Tibial nerve (tissue), 4 donors: ENCODE results near the gene LARP4B. TPM values are rescaled to one million over a fixed set of nuclear protein-coding genes. Genes with fewer than 3 reads are reported as not detected.

Experiments
- DNase-seq, 2 donors: peaks; one replicate each; pipeline ENCODE4 v3.0.0-alpha.2; 2019; ENCODE audit warnings: low spot score in 2 of 2
- H3K27ac ChIP-seq, 4 donors: fragments of 200-600 bp; sonication (generic) in 3 of 4; one replicate each; pipeline ENCODE4 v1.5.1; 2017 to 2019; ENCODE audit warnings: mild to moderate bottlenecking in 1 of 4
- H3K27me3 ChIP-seq, 2 donors: fragments of 200-600 bp; sonication (generic) in 1 of 2; one replicate each; pipeline versions ENCODE4 v1.5.1 to v1.6.0; 2017 to 2019
- H3K36me3 ChIP-seq, 3 donors: fragments of 200-600 bp; sonication (generic); one replicate each; pipeline ENCODE4 v1.5.1; 2018 to 2019
- H3K4me1 ChIP-seq, 4 donors: fragments of 200-600 bp; sonication (generic) in 3 of 4; one replicate each; pipeline ENCODE4 v1.5.1; 2017 to 2019
- H3K4me3 ChIP-seq, 4 donors: fragments of 200-600 bp; sonication (generic) in 3 of 4; one replicate each; pipeline ENCODE4 v1.5.1; 2017 to 2019; ENCODE audit warnings: mild to moderate bottlenecking in 1 of 4, moderate library complexity in 1 of 4
- H3K9me3 ChIP-seq, 4 donors: fragments of 200-600 bp; sonication (generic) in 3 of 4; one replicate each; pipeline ENCODE4 v1.5.1; 2017 to 2019
- EP300 ChIP-seq, 2 donors: sonication (generic); formaldehyde crosslinking; IDR thresholded peaks; one replicate each; pipeline ENCODE4 v1.6.1; 2017; ENCODE audit warnings: antibody characterized with exemption in 2 of 2, mild to moderate bottlenecking in 1 of 2
- POLR2A ChIP-seq, 2 donors: fragments of 450-650 bp; IDR thresholded peaks; one replicate each; pipeline ENCODE4 v1.6.1; 2017; ENCODE audit warnings: antibody characterized with exemption in 2 of 2, mild to moderate bottlenecking in 2 of 2, moderate library complexity in 2 of 2
- WGBS, 2 donors: methylation state at CpG; one replicate each; pipeline ENCODE4 v1.1.5; 2018; 5-methylcytosine and 5-hydroxymethylcytosine counted together
- total RNA-seq, 4 donors: library from RNA; depleted of rRNA; stranded (reverse); fragments of >200 nt; gene quantifications; one replicate each; pipeline ENCODE4 v1.1.0, GENCODE V29; 2016
- TF ChIP-seq, protein P1 (sequence below), 5 experiments: fragments of 200-600 bp in 3 of 5; fragments of 450-650 bp in 2 of 5; sonication (generic) in 3 of 5; IDR thresholded peaks; one replicate each; pipeline ENCODE4 v1.5.1; 2016 to 2019; ENCODE audit warnings: antibody characterized with exemption in 5 of 5, mild to moderate bottlenecking in 3 of 5, moderate library complexity in 2 of 5

The LARP4B gene
- total RNA-seq, 4 donors from 2014 or later: 50.2 to 64.7 (median 58.6) TPM

DNA sequence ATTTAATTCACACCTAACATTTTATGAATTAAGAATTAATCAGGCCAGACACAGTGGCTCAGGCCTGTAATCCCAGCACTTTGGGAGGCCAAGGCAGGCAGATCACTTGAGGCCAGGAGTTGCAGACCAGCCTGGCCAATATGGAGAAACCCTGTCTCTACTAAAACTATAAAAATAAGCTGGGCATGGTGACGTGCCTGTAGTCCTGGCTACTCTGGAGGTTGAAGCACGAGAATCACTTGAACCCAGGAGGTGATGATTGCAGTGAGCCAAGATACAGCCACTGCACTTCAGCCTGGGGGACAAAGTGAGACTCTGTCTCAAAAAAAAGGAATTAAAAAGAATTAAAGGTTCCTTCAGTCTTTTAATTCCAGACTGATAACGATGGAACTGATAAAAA lies 11.1 kb downstream of the LARP4B start:
- Histone ChIP-seq H3K27ac (no peak overlapping the region), H3K4me3 (no peak overlapping the region), H3K36me3 (no peaks in the 10 kb centered on the region), H3K27me3 (no peaks in the 10 kb centered on the region), H3K4me1 (peaks cover 0 to 51% (median 12%) of the 10 kb centered on the region in 4 donors), H3K9me3 (no peaks in the 10 kb centered on the region)
- DNase-seq: no peak
- TF ChIP-seq EP300 (IDR thresholded peaks at IDR 0.05): no peak
- TF ChIP-seq, protein P1, sequence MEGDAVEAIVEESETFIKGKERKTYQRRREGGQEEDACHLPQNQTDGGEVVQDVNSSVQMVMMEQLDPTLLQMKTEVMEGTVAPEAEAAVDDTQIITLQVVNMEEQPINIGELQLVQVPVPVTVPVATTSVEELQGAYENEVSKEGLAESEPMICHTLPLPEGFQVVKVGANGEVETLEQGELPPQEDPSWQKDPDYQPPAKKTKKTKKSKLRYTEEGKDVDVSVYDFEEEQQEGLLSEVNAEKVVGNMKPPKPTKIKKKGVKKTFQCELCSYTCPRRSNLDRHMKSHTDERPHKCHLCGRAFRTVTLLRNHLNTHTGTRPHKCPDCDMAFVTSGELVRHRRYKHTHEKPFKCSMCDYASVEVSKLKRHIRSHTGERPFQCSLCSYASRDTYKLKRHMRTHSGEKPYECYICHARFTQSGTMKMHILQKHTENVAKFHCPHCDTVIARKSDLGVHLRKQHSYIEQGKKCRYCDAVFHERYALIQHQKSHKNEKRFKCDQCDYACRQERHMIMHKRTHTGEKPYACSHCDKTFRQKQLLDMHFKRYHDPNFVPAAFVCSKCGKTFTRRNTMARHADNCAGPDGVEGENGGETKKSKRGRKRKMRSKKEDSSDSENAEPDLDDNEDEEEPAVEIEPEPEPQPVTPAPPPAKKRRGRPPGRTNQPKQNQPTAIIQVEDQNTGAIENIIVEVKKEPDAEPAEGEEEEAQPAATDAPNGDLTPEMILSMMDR (IDR thresholded peaks at IDR 0.05): no peak
- TF ChIP-seq POLR2A (IDR thresholded peaks at IDR 0.05): no peak
- WGBS, 2 donors: 73 to 85% methylated on average over 3 of the region's 3 CpGs

DNA sequence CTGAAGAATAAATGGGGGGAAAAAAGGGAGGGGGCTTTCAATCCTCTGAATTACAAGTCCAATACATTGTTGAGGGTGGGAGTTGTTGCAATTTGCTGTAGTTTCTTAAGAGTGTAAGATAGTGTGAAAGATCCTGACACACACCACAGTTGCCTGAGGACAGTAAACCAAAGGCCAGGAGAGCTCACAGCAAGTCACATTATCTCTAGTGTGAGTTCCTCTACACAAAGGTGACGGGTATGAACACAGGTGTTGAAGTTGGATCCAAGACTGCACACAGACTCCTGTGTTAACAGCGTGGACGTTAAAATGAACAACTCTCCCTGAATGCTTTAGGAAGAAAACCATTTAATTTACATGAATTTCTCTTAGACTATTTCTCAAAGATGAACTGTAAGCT lies 12.0 kb downstream of the LARP4B start:
- 87 to 93% methylated on average over 3 of the region's 3 CpGs for WGBS, 2 donors
- no peaks in the 10 kb centered on the region for H3K9me3 ChIP-seq
- H3K4me3 ChIP-seq: no peak overlapping the region
- TF ChIP-seq POLR2A (IDR thresholded peaks at IDR 0.05) (no peak), EP300 (IDR thresholded peaks at IDR 0.05) (no peak)
- TF ChIP-seq, protein P1 (IDR thresholded peaks at IDR 0.05): no peak
- DNase-seq: no peak
- H3K27me3 ChIP-seq: no peaks in the 10 kb centered on the region
- H3K4me1 ChIP-seq: peaks cover 0 to 42% (median 12%) of the 10 kb centered on the region in 4 donors
- H3K36me3 ChIP-seq: no peaks in the 10 kb centered on the region
- no peak overlapping the region for H3K27ac ChIP-seq

DNA sequence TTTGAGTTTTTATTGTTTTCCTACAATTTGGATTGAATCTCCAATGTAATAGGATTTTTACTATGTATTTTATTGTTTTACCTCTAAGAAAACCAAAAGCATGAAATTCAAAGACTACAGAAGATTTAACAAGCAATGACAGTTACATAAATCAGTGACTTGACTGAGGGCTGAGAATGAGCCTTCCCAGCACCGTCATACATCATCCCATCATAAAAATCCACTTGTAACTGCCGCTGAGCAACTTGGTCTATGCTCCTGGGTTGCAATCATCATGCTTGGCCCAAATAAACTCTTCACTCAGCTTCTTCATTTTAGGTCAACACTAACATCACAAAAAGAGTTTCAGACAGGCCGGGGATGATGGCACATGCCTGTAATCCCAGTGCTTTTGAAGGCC lies 13.5 kb downstream of the LARP4B start:
- Histone ChIP-seq H3K27ac (no peak overlapping the region), H3K9me3 (no peaks in the 10 kb centered on the region), H3K27me3 (no peaks in the 10 kb centered on the region), H3K4me1 (peaks cover 0 to 28% (median 9%) of the 10 kb centered on the region in 4 donors), H3K36me3 (no peaks in the 10 kb centered on the region), H3K4me3 (no peak overlapping the region)
- TF ChIP-seq POLR2A (IDR thresholded peaks at IDR 0.05): no peak
- TF ChIP-seq EP300 (IDR thresholded peaks at IDR 0.05): no peak
- TF ChIP-seq, protein P1 (IDR thresholded peaks at IDR 0.05): no peak
- WGBS, 2 donors: 92 to 94% methylated on average over 3 of the region's 3 CpGs
- no peak for DNase-seq

DNA sequence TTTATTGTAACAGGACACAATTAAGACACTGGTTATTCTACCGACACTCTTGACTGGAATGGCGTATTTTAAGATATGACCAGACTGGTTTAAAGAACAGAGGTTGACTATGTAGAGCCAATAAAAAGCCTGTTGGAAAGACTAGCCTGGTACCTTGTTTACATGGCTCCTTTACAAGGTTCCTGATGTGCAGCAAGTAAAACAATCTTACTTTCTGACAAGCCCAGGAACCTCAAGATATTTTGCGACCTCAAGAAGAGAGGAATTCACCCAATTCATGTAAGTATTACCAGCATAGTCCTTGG lies 14.1 kb downstream of the LARP4B start:
- Histone ChIP-seq H3K4me1 (peaks cover 0 to 27% (median 9%) of the 10 kb centered on the region in 4 donors), H3K4me3 (no peak overlapping the region), H3K27me3 (no peaks in the 10 kb centered on the region), H3K9me3 (no peaks in the 10 kb centered on the region), H3K36me3 (no peaks in the 10 kb centered on the region), H3K27ac (no peak overlapping the region)
- no peak for DNase-seq
- WGBS, 2 donors: 95 to 98% methylated on average over 3 of the region's 3 CpGs
- no peak for TF ChIP-seq POLR2A (IDR thresholded peaks at IDR 0.05)
- TF ChIP-seq, protein P1 (IDR thresholded peaks at IDR 0.05): no peak

DNA sequence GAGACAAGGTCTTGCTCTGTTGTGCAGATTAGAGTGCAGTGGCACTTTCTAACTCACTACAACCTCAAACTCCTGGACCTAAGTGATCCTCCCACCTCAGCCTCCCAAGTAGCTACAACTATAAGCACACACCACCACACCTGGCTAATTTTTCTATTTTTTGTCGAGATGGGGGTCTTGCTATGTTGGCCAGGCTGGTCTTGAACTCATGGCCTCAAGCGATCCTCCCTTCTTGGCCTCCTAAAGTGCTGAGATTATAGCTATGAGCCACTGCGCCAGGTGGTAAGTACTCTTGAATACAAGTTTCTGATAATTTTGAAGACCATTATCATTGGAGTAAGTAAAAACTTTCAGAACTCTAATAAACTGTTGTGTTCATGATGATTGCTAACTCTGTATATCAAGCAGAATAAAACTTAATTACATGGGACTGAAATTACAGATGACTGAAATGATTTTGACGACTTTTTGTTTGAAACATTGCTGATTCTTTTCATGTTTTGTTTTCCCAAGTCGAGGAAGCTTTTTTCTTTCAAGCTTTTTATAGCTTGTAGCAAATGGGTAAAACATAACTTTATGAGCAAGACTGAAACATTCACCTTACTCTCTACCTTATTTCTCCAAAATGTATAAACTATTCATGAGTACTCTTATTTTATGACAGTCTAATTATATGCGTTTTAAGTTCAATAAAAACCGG lies 14.6 kb downstream of the LARP4B start:
- H3K4me1 ChIP-seq: peaks cover 0 to 22% (median 7%) of the 10 kb centered on the region in 4 donors
- no peak for DNase-seq
- H3K36me3 ChIP-seq: no peaks in the 10 kb centered on the region
- H3K27ac ChIP-seq: no peak overlapping the region
- H3K4me3 ChIP-seq: no peak overlapping the region
- WGBS, 2 donors: 92 to 93% methylated on average over 7 of the region's 7 CpGs
- no peaks in the 10 kb centered on the region for H3K9me3 ChIP-seq
- TF ChIP-seq POLR2A (IDR thresholded peaks at IDR 0.05) (no peak), EP300 (IDR thresholded peaks at IDR 0.05) (no peak)
- TF ChIP-seq, protein P1 (IDR thresholded peaks at IDR 0.05): no peak
- no peaks in the 10 kb centered on the region for H3K27me3 ChIP-seq
